Brain microvascular endothelial cell (primary cell): ENCODE measurements around the gene MCU.

Experiments used
- DNase-seq: peaks from one replicate; pipeline ENCODE4 v3.0.0-alpha.2; 2020
- H3K27ac ChIP-seq: fragments of 250-450 bp; sonication (Bioruptor Pico); 2 replicates; pipeline ENCODE4 v1.5.1; 2020; ENCODE audit warnings: mild to moderate bottlenecking, moderate library complexity
- H3K27me3 ChIP-seq: fragments of 250-450 bp; sonication (Bioruptor Pico); replicated peaks from 2 replicates; pipeline ENCODE4 v1.5.1; 2020; ENCODE audit warnings: mild to moderate bottlenecking
- H3K36me3 ChIP-seq: fragments of 250-450 bp; sonication (Bioruptor Pico); replicated peaks from 2 replicates; pipeline ENCODE4 v1.5.1; 2020; ENCODE audit warnings: mild to moderate bottlenecking
- H3K4me3 ChIP-seq: 2 replicates; pipeline ENCODE4 v1.5.1; 2011; ENCODE audit warnings: low read depth, mild to moderate bottlenecking, control low read depth, low read length, moderate library complexity
- CTCF ChIP-seq: IDR thresholded peaks from 2 replicates; pipeline ENCODE4 v1.5.1; 2011; ENCODE audit warnings: low read depth, mild to moderate bottlenecking, moderate library complexity, low read length, control low read depth, inconsistent platforms; ENCODE audit errors: missing control alignments
- in situ Hi-C: cut with HindIII; loops from 2 replicates; pipeline ENCODE4 v1.10.0; 2017; ENCODE audit warnings: low sequenced_read_pairs, low pct_ligation_motif_present

MCU gene

GRCh38 chr10:72822342-72822986 lies 130.5 kb downstream of the MCU start:
- H3K27ac ChIP-seq: no peak overlapping the region
- no peak for TF ChIP-seq CTCF
- H3K36me3 ChIP-seq: no peaks in the 10 kb centered on the region
- H3K27me3 ChIP-seq: no peaks in the 10 kb centered on the region
- DNase-seq: no peak
- no peak overlapping the region for H3K4me3 ChIP-seq
- in situ Hi-C loops: no loop called here

- in situ Hi-C loops: no loop called here
- DNase-seq: no peak
- H3K27me3 ChIP-seq: no peaks in the 10 kb centered on the region
- TF ChIP-seq CTCF: no peak
- no peak overlapping the region for H3K27ac ChIP-seq
- no peak overlapping the region for H3K4me3 ChIP-seq
- no peaks in the 10 kb centered on the region for H3K36me3 ChIP-seq
These were observed 133.2 kb downstream of the MCU start for GRCh38 chr10:72825163-72825562.

- in situ Hi-C loops: no loop called here
- DNase-seq: no peak
- TF ChIP-seq CTCF: no peak
- H3K4me3 ChIP-seq: no peak overlapping the region
- H3K36me3 ChIP-seq: no peaks in the 10 kb centered on the region
- H3K27me3 ChIP-seq: no peaks in the 10 kb centered on the region
- no peak overlapping the region for H3K27ac ChIP-seq
These were observed 134.4 kb downstream of the MCU start for GRCh38 chr10:72826346-72826745.

- DNase-seq: no peak
- in situ Hi-C loops: no loop called here
- Histone ChIP-seq H3K4me3 (no peak overlapping the region), H3K27me3 (no peaks in the 10 kb centered on the region), H3K27ac (no peak overlapping the region), H3K36me3 (no peaks in the 10 kb centered on the region)
- no peak for TF ChIP-seq CTCF
These were observed 136.4 kb downstream of the MCU start for GRCh38 chr10:72828294-72828693.

GRCh38 chr10:72830625-72831024 lies 138.7 kb downstream of the MCU start:
- in situ Hi-C loops: no loop called here
- Histone ChIP-seq H3K36me3 (no peaks in the 10 kb centered on the region), H3K27ac (no peak overlapping the region), H3K4me3 (no peak overlapping the region), H3K27me3 (no peaks in the 10 kb centered on the region)
- no peak for TF ChIP-seq CTCF
- DNase-seq: no peak
